Measurements from ENCODE around the gene PATL2. TPM values are rescaled to one million over a fixed set of nuclear protein-coding genes. Genes with fewer than 3 reads are reported as not detected.

The PATL2 gene
- total and polyA plus RNA-seq, 2 experiments from 2014 or later: 0.19 TPM; not detected in 1

- peaks cover 8% of the 10 kb centered on the region for H3K36me3 ChIP-seq (ENCODE audit: insufficient read depth)
- Mint-ChIP-seq H3K27ac (no peak overlapping the region), H3K36me3 (ENCODE audit: low read depth) (peaks cover 35% of the 10 kb centered on the region)
Measured at GRCh38 chr15:44656298-44656697, 54.8 kb downstream of the PATL2 start.

More at GRCh38 chr15:44656298-44656697, 54.8 kb downstream of the PATL2 start:
- DNase-seq (ENCODE audit: low spot score) (no peak), ATAC-seq (no peak)
- H3K4me3 ChIP-seq: no peak overlapping the region
- Mint-ChIP-seq H3K27me3 (ENCODE audit: insufficient read depth, low read depth, poor library complexity) (peaks cover 1% of the 10 kb centered on the region), H3K4me1 (no peaks in the 10 kb centered on the region; the same call in 2 of the 3 replicates), H3K9me3 (no peaks in the 10 kb centered on the region), H3K4me3 (no peak overlapping the region)
- no peaks in the 10 kb centered on the region for H3K79me2 ChIP-seq (replicated peaks; ENCODE audit: insufficient read depth)
- H3K4me1 ChIP-seq (ENCODE audit: insufficient read depth): no peaks in the 10 kb centered on the region
- H3K4me2 ChIP-seq: no peak overlapping the region
- H3K9me2 ChIP-seq (ENCODE audit: insufficient read depth): no peaks in the 10 kb centered on the region
- TF ChIP-seq ZNF462 (CRISPR knock-in tag; IDR thresholded peaks at IDR 0.05) (no peak), EZH2 (IDR thresholded peaks at IDR 0.05; ENCODE audit: low read depth, unreplicated experiment) (no peak), CTCF (conservative IDR thresholded peaks at IDR 0.05; ENCODE audit: low read depth in 2 of 2) (no peak), ZNF114 (CRISPR knock-in tag; IDR thresholded peaks at IDR 0.05) (no peak), JUNB (IDR thresholded peaks at IDR 0.05; ENCODE audit: unreplicated experiment) (no peak), REST (IDR thresholded peaks at IDR 0.05; ENCODE audit: unreplicated experiment) (no peak)
- H4K20me1 ChIP-seq (replicated peaks; ENCODE audit: insufficient read depth): no peaks in the 10 kb centered on the region
- no peak overlapping the region for H2AFZ ChIP-seq
- H3K27me3 ChIP-seq (ENCODE audit: insufficient read depth): no peaks in the 10 kb centered on the region
- H3K27ac ChIP-seq (ENCODE audit: low read depth): no peak overlapping the region
- H3F3A ChIP-seq (replicated peaks; ENCODE audit: low read depth): no peaks in the 10 kb centered on the region
